Activated CD4-positive, alpha-beta T cell treated with anti-CD3 and anti-CD28 coated beads, Interleukin-2, amount 50 U/mL, for 1 hour (primary cell): Measurements from ENCODE around the gene DMRT1.
"Not testable (repeated sequence)": the region's sequence is repeated elsewhere in the genome, so short reads cannot be mapped to it uniquely, and the experiment has no call there.

ENCODE experiments used
- DNase-seq: peaks from one replicate; pipeline ENCODE4 v3.0.0-alpha.2; 2020

DMRT1 gene

GRCh38 chr9:972501-973294 is 131.2 kb downstream of the DMRT1 start:
- no peak for DNase-seq

GRCh38 chr9:973295-973834 is 131.9 kb downstream of the DMRT1 start:
- DNase-seq, result no peak

- DNase-seq, result no peak
Measured at GRCh38 chr9:974031-974995, 132.8 kb downstream of the DMRT1 start.

GRCh38 chr9:974996-975739 is 133.7 kb downstream of the DMRT1 start:
- no peak for DNase-seq

GRCh38 chr9:975740-976257 is 134.3 kb downstream of the DMRT1 start:
- DNase-seq, result no peak

GRCh38 chr9:976258-976942 is 134.9 kb downstream of the DMRT1 start, which contains the start of gene DMRT3:
TSS of gene DMRT3 (plus strand) at chr9:976655. CDS start at chr9:977002, 347 bp downstream.
- no peak for DNase-seq

- DNase-seq, result no peak
Measured at GRCh38 chr9:976943-977837, 135.7 kb downstream of the DMRT1 start.

- no peak for DNase-seq
Measured at GRCh38 chr9:977838-978830, 136.6 kb downstream of the DMRT1 start.

GRCh38 chr9:979983-980382 is 138.5 kb downstream of the DMRT1 start:
- no peak for DNase-seq

- DNase-seq, result no peak
Measured at GRCh38 chr9:980640-981039, 139.1 kb downstream of the DMRT1 start.

- DNase-seq, result no peak
Measured at GRCh38 chr9:981491-981898, 140.0 kb downstream of the DMRT1 start.

- DNase-seq, result no peak
Measured at GRCh38 chr9:982394-983230, 141.1 kb downstream of the DMRT1 start.

- DNase-seq, result no peak
Measured at GRCh38 chr9:994005-994404, 152.5 kb downstream of the DMRT1 start.

- no peak for DNase-seq
Measured at GRCh38 chr9:995192-995591, 153.7 kb downstream of the DMRT1 start.

GRCh38 chr9:995781-996180 is 154.3 kb downstream of the DMRT1 start:
- no peak for DNase-seq

GRCh38 chr9:998299-999110 is 157.0 kb downstream of the DMRT1 start:
- not testable (repeated sequence) for DNase-seq

- DNase-seq, result no peak
Measured at GRCh38 chr9:1001838-1002237, 160.3 kb downstream of the DMRT1 start.

- DNase-seq, result no peak
Measured at GRCh38 chr9:1002678-1003077, 161.2 kb downstream of the DMRT1 start.
